WTC11 (cell line): ENCODE measurements around the gene CTTNBP2. TPM values are rescaled to one million over a fixed set of nuclear protein-coding genes. Genes with fewer than 3 reads are reported as not detected.

ENCODE experiments used
- ATAC-seq: fragments of 200-7000 bp; cut with Tn5 transposase; 2 replicates; pipeline ENCODE4 v1.10.0; 2021; ENCODE audit warnings: mild to moderate bottlenecking, moderate library complexity
- CTCF ChIA-PET: fragments of 300-600 bp; sonication (Branson Sonifier 250); formaldehyde crosslinking; loops from one replicate; lab custom pipeline; 2021; ENCODE audit warnings: antibody characterized with exemption; lab: Charles Lee
- POLR2A ChIA-PET: fragments of 350-600 bp; sonication (Branson Sonifier 250); formaldehyde crosslinking; loops from one replicate; lab custom pipeline; 2021; ENCODE audit warnings: antibody characterized with exemption; lab: Charles Lee
- DNase-seq: peaks from one replicate; pipeline ENCODE4 v3.0.0; 2021; ENCODE audit warnings: low spot score
- H3K27ac Mint-ChIP-seq: 2 replicates; pipeline ENCODE4 v1.8.0; 2021; ENCODE audit warnings: mixed read lengths
- H3K27me3 Mint-ChIP-seq: 2 replicates; pipeline ENCODE4 v1.8.0; 2021; ENCODE audit warnings: low read depth, mild to moderate bottlenecking, moderate library complexity, mixed read lengths
- H3K36me3 Mint-ChIP-seq: 2 replicates; pipeline ENCODE4 v1.8.0; 2021; ENCODE audit warnings: mixed read lengths
- H3K4me1 Mint-ChIP-seq: 2 replicates; pipeline ENCODE4 v1.8.0; 2022; ENCODE audit warnings: mixed read lengths
- H3K4me3 Mint-ChIP-seq: 2 replicates; pipeline ENCODE4 v1.8.0; 2021; ENCODE audit warnings: mild to moderate bottlenecking, moderate library complexity, mixed read lengths
- H3K9me3 Mint-ChIP-seq: 2 replicates; pipeline ENCODE4 v1.8.0; 2021; ENCODE audit warnings: mixed read lengths
- CBFB ChIP-seq: sonication (generic); formaldehyde crosslinking; IDR thresholded peaks from 2 replicates; pipeline ENCODE4 v1.8.1; 2022; ENCODE audit warnings: mild to moderate bottlenecking, low read depth, missing genetic modification reagents
- ESRRA ChIP-seq: sonication (generic); formaldehyde crosslinking; IDR thresholded peaks from 2 replicates; pipeline ENCODE4 v1.8.1; 2022; ENCODE audit warnings: mild to moderate bottlenecking, missing genetic modification reagents, borderline replicate concordance
- ETV6 ChIP-seq: sonication (generic); formaldehyde crosslinking; IDR thresholded peaks from 2 replicates; pipeline ENCODE4 v1.8.1; 2022; ENCODE audit warnings: mild to moderate bottlenecking, missing genetic modification reagents
- FOXJ3 ChIP-seq: sonication (generic); formaldehyde crosslinking; IDR thresholded peaks from 2 replicates; pipeline ENCODE4 v1.9.0; 2021; ENCODE audit warnings: missing genetic modification reagents, mild to moderate bottlenecking, borderline replicate concordance
- GTF2I ChIP-seq: fragments of 250-450 bp; sonication (Bioruptor Pico); conservative IDR thresholded peaks from 2 replicates; pipeline ENCODE4 v1.4.0; 2021; ENCODE audit warnings: mild to moderate bottlenecking
- JUN ChIP-seq: sonication (generic); formaldehyde crosslinking; IDR thresholded peaks from 2 replicates; pipeline ENCODE4 v1.8.0; 2023; ENCODE audit warnings: mild to moderate bottlenecking, missing genetic modification reagents
- KAT7 ChIP-seq: sonication (generic); formaldehyde crosslinking; IDR thresholded peaks from 2 replicates; pipeline ENCODE4 v1.8.1; 2023; ENCODE audit warnings: missing genetic modification reagents, mild to moderate bottlenecking, borderline replicate concordance
- NFATC4 ChIP-seq: fragments of 250-450 bp; sonication (Bioruptor Pico); IDR thresholded peaks from 2 replicates; pipeline ENCODE4 v1.9.0; 2021; ENCODE audit warnings: mild to moderate bottlenecking
- RELA ChIP-seq: sonication (generic); formaldehyde crosslinking; IDR thresholded peaks from 2 replicates; pipeline ENCODE4 v1.8.1; 2022; ENCODE audit warnings: missing genetic modification reagents, mild to moderate bottlenecking, borderline replicate concordance
- ZNF138 ChIP-seq: sonication (generic); formaldehyde crosslinking; conservative IDR thresholded peaks from 2 replicates; pipeline ENCODE4 v1.8.1; 2022; ENCODE audit warnings: mild to moderate bottlenecking, moderate library complexity, missing genetic modification reagents
- ZNF317 ChIP-seq: sonication (generic); formaldehyde crosslinking; IDR thresholded peaks from 2 replicates; pipeline ENCODE4 v1.8.1; 2023; ENCODE audit warnings: low read depth, mild to moderate bottlenecking, moderate library complexity, missing genetic modification reagents, borderline replicate concordance
- ZNF396 ChIP-seq: fragments of 250-450 bp; sonication (Bioruptor Pico); IDR thresholded peaks from 2 replicates; pipeline ENCODE4 v1.8.0; 2021; ENCODE audit warnings: mild to moderate bottlenecking, moderate library complexity, borderline replicate concordance
- total RNA-seq: library from RNA; stranded (reverse); gene quantifications from 3 replicates; pipeline ENCODE4 v1.2.3, GENCODE V29; 2021
- TF ChIP-seq, protein P1 (sequence below): sonication (generic); formaldehyde crosslinking; IDR thresholded peaks from 2 replicates; pipeline ENCODE4 v1.8.1; 2022; ENCODE audit warnings: mild to moderate bottlenecking, moderate library complexity, missing genetic modification reagents
- TF ChIP-seq, protein P2 (sequence below): sonication (generic); formaldehyde crosslinking; IDR thresholded peaks from 2 replicates; pipeline ENCODE4 v1.8.1; 2023; ENCODE audit warnings: mild to moderate bottlenecking, missing genetic modification reagents, moderate library complexity
- TF ChIP-seq, protein P3 (sequence below): fragments of 250-450 bp; sonication (Bioruptor Pico); IDR thresholded peaks from 2 replicates; pipeline ENCODE4 v1.9.0; 2021; ENCODE audit warnings: moderate library complexity, mild to moderate bottlenecking, inconsistent platforms, borderline replicate concordance
- TF ChIP-seq, protein P4 (sequence below): sonication (generic); formaldehyde crosslinking; IDR thresholded peaks from 2 replicates; pipeline ENCODE4 v1.8.0; 2022; ENCODE audit warnings: missing genetic modification reagents
- TF ChIP-seq, protein P5 (sequence below): fragments of 250-450 bp; sonication (Bioruptor Pico); IDR thresholded peaks from 2 replicates; pipeline ENCODE4 v1.9.0; 2021; ENCODE audit warnings: mild to moderate bottlenecking

Gene CTTNBP2
- total RNA-seq, 1 experiment from 2014 or later, result 22.1 TPM

DNA sequence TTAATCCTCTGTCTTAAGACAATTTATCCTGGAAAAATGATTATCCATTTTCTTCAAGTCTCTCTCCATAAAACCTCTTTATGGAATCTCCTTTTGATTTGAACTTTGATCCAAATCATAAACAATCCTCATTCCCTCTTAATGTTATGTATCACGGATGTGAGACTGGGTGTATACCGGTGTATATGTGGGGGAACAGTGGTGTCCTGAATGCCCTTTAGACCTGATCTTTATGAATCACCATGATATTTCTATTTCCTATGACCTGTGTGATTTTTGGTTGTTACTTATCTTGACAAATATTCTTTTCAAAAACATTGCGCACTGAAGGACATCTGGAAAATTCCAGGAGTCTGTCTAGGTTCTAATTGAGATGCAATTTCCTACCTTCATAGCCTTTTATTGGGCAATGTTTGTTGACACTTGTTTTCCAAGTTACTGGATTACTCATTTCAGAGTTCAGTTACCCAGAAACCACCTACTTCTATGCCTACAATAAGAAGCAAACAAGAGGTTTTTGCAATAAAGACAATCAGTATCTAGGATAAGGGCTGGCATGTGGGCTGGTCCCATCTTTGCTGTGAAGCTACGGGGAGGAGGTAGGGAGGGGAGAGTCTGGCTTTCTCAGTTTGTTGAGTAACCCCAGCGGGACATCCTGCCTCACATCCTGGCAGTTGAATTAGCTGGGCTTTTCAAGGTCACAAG lies 190.4 kb downstream of the CTTNBP2 start:
- no peaks in the 10 kb centered on the region for H3K9me3 Mint-ChIP-seq
- CTCF ChIA-PET, result interaction anchor here (1.0 to 1.6 kb wide), 2 partner anchors 33 to 471 kb away, joined by 3 to 4 read pairs; no protein-coding TSS in a partner anchor
- no peaks in the 10 kb centered on the region for H3K27me3 Mint-ChIP-seq
- POLR2A ChIA-PET, result interaction anchor here (0.6 kb wide), 1 partner anchor 189 kb away, joined by 3 read pairs; no protein-coding TSS in a partner anchor
- no peak overlapping the region for H3K27ac Mint-ChIP-seq
- H3K4me1 Mint-ChIP-seq, result peaks cover 21% of the 10 kb centered on the region
- no peaks in the 10 kb centered on the region for H3K36me3 Mint-ChIP-seq
- ATAC-seq (peak; percentile 88), DNase-seq (no peak)
- no peak for TF ChIP-seq KAT7 (CRISPR knock-in tag)
- TF ChIP-seq RELA (CRISPR knock-in tag), result no peak
- no peak for TF ChIP-seq ZNF138 (CRISPR knock-in tag)
- no peak for TF ChIP-seq ETV6 (CRISPR knock-in tag)
- no peak for TF ChIP-seq ZNF396
- no peak for TF ChIP-seq FOXJ3 (CRISPR knock-in tag)
- TF ChIP-seq, protein P1, sequence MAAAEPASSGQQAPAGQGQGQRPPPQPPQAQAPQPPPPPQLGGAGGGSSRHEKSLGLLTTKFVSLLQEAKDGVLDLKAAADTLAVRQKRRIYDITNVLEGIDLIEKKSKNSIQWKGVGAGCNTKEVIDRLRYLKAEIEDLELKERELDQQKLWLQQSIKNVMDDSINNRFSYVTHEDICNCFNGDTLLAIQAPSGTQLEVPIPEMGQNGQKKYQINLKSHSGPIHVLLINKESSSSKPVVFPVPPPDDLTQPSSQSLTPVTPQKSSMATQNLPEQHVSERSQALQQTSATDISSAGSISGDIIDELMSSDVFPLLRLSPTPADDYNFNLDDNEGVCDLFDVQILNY (CRISPR knock-in tag), result no peak
- TF ChIP-seq, protein P2, sequence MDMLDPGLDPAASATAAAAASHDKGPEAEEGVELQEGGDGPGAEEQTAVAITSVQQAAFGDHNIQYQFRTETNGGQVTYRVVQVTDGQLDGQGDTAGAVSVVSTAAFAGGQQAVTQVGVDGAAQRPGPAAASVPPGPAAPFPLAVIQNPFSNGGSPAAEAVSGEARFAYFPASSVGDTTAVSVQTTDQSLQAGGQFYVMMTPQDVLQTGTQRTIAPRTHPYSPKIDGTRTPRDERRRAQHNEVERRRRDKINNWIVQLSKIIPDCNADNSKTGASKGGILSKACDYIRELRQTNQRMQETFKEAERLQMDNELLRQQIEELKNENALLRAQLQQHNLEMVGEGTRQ (CRISPR knock-in tag), result no peak
- TF ChIP-seq ESRRA, result no peak
- TF ChIP-seq JUN (CRISPR knock-in tag), result no peak
- no peak for TF ChIP-seq NFATC4 (CRISPR knock-in tag)
- TF ChIP-seq, protein P3, sequence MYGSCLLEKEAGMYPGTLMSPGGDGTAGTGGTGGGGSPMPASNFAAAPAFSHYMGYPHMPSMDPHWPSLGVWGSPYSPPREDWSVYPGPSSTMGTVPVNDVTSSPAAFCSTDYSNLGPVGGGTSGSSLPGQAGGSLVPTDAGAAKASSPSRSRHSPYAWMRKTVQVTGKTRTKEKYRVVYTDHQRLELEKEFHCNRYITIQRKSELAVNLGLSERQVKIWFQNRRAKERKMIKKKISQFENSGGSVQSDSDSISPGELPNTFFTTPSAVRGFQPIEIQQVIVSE, result no peak
- TF ChIP-seq GTF2I (CRISPR knock-in tag), result no peak
- TF ChIP-seq, protein P4, sequence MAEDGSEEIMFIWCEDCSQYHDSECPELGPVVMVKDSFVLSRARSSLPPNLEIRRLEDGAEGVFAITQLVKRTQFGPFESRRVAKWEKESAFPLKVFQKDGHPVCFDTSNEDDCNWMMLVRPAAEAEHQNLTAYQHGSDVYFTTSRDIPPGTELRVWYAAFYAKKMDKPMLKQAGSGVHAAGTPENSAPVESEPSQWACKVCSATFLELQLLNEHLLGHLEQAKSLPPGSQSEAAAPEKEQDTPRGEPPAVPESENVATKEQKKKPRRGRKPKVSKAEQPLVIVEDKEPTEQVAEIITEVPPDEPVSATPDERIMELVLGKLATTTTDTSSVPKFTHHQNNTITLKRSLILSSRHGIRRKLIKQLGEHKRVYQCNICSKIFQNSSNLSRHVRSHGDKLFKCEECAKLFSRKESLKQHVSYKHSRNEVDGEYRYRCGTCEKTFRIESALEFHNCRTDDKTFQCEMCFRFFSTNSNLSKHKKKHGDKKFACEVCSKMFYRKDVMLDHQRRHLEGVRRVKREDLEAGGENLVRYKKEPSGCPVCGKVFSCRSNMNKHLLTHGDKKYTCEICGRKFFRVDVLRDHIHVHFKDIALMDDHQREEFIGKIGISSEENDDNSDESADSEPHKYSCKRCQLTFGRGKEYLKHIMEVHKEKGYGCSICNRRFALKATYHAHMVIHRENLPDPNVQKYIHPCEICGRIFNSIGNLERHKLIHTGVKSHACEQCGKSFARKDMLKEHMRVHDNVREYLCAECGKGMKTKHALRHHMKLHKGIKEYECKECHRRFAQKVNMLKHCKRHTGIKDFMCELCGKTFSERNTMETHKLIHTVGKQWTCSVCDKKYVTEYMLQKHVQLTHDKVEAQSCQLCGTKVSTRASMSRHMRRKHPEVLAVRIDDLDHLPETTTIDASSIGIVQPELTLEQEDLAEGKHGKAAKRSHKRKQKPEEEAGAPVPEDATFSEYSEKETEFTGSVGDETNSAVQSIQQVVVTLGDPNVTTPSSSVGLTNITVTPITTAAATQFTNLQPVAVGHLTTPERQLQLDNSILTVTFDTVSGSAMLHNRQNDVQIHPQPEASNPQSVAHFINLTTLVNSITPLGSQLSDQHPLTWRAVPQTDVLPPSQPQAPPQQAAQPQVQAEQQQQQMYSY, result no peak
- no peak for TF ChIP-seq ZNF317 (CRISPR knock-in tag)
- TF ChIP-seq, protein P5, sequence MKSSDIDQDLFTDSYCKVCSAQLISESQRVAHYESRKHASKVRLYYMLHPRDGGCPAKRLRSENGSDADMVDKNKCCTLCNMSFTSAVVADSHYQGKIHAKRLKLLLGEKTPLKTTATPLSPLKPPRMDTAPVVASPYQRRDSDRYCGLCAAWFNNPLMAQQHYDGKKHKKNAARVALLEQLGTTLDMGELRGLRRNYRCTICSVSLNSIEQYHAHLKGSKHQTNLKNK (CRISPR knock-in tag), result no peak
- TF ChIP-seq CBFB (CRISPR knock-in tag), result no peak
- no peak overlapping the region for H3K4me3 Mint-ChIP-seq

DNA sequence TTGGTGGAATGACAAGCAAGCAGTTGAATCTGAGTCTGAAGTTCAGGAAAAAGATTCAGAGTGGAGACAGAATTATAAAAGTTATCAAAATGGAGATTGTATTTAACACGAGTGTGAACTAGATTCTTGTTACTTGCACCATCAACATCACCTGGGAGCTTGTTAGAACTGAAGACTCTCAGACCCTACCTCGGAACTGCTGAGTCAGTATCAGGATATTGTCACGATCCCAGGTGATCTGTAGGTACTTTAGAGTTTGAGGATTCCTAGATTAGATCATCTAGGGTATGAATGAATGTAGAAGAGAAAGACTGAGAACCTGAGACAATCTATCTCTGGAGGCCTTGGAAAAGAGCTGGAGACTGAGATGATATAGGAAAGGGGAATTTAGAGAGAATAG lies 194.1 kb downstream of the CTTNBP2 start:
- DNase-seq (no peak), ATAC-seq (no peak)
- Mint-ChIP-seq H3K9me3 (no peaks in the 10 kb centered on the region), H3K4me3 (no peak overlapping the region), H3K4me1 (peaks cover 44% of the 10 kb centered on the region), H3K27me3 (no peaks in the 10 kb centered on the region), H3K36me3 (no peaks in the 10 kb centered on the region), H3K27ac (no peak overlapping the region)
- ChIA-PET CTCF (no interaction called here), POLR2A (no interaction called here)
- TF ChIP-seq CBFB (CRISPR knock-in tag), result no peak
